Osteoblast (primary cell): Measurements from ENCODE around the gene LRP1. TPM values are rescaled to one million over a fixed set of nuclear protein-coding genes. Genes with fewer than 3 reads are reported as not detected.

Experiments used
- DNase-seq: peaks from one replicate; pipeline ENCODE4 v3.0.0; 2011; ENCODE audit warnings: low spot score, mixed read lengths; ENCODE audit not compliant: insufficient read length; ENCODE audit errors: missing footprints
- H2AFZ ChIP-seq: 2 replicates; pipeline ENCODE4 v1.6.0; 2011; ENCODE audit warnings: mild to moderate bottlenecking, low read length
- H3K27ac ChIP-seq: 2 replicates; pipeline ENCODE4 v1.5.1; 2011; ENCODE audit warnings: mild to moderate bottlenecking, low read depth, low read length, moderate library complexity
- H3K27me3 ChIP-seq: 2 replicates; pipeline ENCODE4 v1.6.0; 2012; ENCODE audit warnings: mild to moderate bottlenecking, control low read depth, inconsistent platforms, low read length, moderate library complexity; ENCODE audit not compliant: insufficient read depth
- H3K36me3 ChIP-seq: 2 replicates; pipeline ENCODE4 v1.5.1; 2011; ENCODE audit warnings: mild to moderate bottlenecking, low read length, control low read depth, moderate library complexity; ENCODE audit not compliant: insufficient read depth
- H3K4me1 ChIP-seq: 2 replicates; pipeline ENCODE4 v1.5.1; 2011; ENCODE audit warnings: mild to moderate bottlenecking, low read length, control low read depth, moderate library complexity; ENCODE audit not compliant: insufficient read depth
- H3K4me2 ChIP-seq: 2 replicates; pipeline ENCODE4 v1.6.0; 2011; ENCODE audit warnings: mild to moderate bottlenecking, low read length; ENCODE audit not compliant: insufficient read depth
- H3K4me3 ChIP-seq: fragments of 200-600 bp; sonication (generic); 3 replicates; pipeline ENCODE4 v1.5.1; 2012; ENCODE audit warnings: mild to moderate bottlenecking, low read length, inconsistent platforms; ENCODE audit not compliant: insufficient read depth
- H3K79me2 ChIP-seq: 2 replicates; pipeline ENCODE4 v1.6.0; 2012; ENCODE audit warnings: mild to moderate bottlenecking, low read length, control low read depth, inconsistent platforms; ENCODE audit not compliant: insufficient read depth
- H3K9me3 ChIP-seq: 2 replicates; pipeline ENCODE4 v1.5.1; 2011; ENCODE audit warnings: low read depth, low read length, control low read depth
- H4K20me1 ChIP-seq: 2 replicates; pipeline ENCODE4 v1.6.0; 2012; ENCODE audit warnings: mild to moderate bottlenecking, low read length, control low read depth; ENCODE audit not compliant: insufficient read depth
- CTCF ChIP-seq: IDR thresholded peaks from 2 replicates; pipeline ENCODE4 v1.5.1; 2011; ENCODE audit warnings: mild to moderate bottlenecking, low read depth, low read length, moderate library complexity; ENCODE audit errors: extremely low read depth
- total RNA-seq: library from RNA; depleted of rRNA; stranded (reverse); fragments of >200 nt; gene quantifications from 2 replicates; pipeline ENCODE4 v1.2.3, GENCODE V29; 2012

LRP1 gene
- total RNA-seq, 1 donor: 744 TPM

GRCh38 chr12:57216921-57217879 lies 88.9 kb downstream of the LRP1 start:
- Histone ChIP-seq H3K36me3 (peaks cover 16% of the 10 kb centered on the region), H3K79me2 (no peaks in the 10 kb centered on the region), H2AFZ (no peak overlapping the region), H3K4me1 (peaks cover 14% of the 10 kb centered on the region), H3K4me2 (peak overlapping the region; percentile 79), H4K20me1 (peaks cover 45% of the 10 kb centered on the region), H3K27me3 (peaks cover 61% of the 10 kb centered on the region), H3K9me3 (no peaks in the 10 kb centered on the region), H3K4me3 (peak overlapping the region; percentile 71), H3K27ac (no peak overlapping the region)
- no peak for DNase-seq
- TF ChIP-seq CTCF: no peak

DNA sequence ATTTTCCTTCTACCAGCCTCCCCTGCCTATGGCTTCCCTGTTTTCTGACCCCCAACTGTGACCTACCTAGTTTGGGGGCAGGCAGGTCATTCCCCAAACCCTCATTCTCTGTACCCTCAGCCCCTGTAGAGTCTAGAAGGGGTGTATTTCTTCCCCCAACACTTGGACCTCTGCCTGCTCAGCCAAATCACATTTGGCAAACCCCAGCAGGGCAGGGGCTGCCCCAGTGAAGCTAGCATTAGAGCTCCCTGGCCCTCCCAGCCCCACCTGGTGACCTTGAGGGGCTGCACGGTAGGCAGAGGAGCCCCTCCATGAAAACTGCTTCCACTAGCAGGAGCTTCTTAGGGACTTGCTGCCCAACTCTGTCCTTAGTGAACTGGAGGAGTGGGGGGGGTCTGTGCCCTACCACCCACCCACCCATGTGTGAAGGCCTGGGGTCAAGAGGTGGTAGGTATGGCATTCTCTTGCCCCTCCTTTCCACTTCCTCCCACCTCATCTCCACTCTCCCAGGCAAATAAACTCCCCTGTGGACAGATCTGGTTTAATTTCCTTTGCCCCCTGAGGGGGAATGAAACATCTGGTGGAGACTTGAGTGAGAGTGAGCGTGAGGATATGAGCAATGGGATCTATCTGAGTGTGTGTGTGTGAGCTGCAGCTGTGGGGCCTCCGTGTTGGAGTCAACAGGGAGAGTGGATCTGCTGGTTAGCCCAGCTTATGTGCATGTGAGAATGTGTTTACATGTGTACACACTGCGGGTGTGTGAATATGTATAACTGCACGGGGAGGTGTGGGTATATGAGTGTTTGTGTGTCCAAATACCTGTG lies 90.0 kb downstream of the LRP1 start:
- no peaks in the 10 kb centered on the region for H3K9me3 ChIP-seq
- H3K27ac ChIP-seq: no peak overlapping the region
- TF ChIP-seq CTCF: no peak
- peaks cover 10% of the 10 kb centered on the region for H3K36me3 ChIP-seq
- H2AFZ ChIP-seq: no peak overlapping the region
- no peaks in the 10 kb centered on the region for H3K79me2 ChIP-seq
- peaks cover 39% of the 10 kb centered on the region for H4K20me1 ChIP-seq
- H3K4me2 ChIP-seq: no peak overlapping the region
- H3K4me3 ChIP-seq: no peak overlapping the region
- no peak for DNase-seq
- peaks cover 14% of the 10 kb centered on the region for H3K4me1 ChIP-seq
- H3K27me3 ChIP-seq: peaks cover 61% of the 10 kb centered on the region

GRCh38 chr12:57219205-57219992 lies 91.1 kb downstream of the LRP1 start:
- no peak overlapping the region for H3K4me2 ChIP-seq
- no peak for DNase-seq
- H3K79me2 ChIP-seq: no peaks in the 10 kb centered on the region
- no peak overlapping the region for H2AFZ ChIP-seq
- H3K27ac ChIP-seq: no peak overlapping the region
- H3K9me3 ChIP-seq: no peaks in the 10 kb centered on the region
- H3K4me3 ChIP-seq: no peak overlapping the region
- peaks cover 61% of the 10 kb centered on the region for H3K27me3 ChIP-seq
- H4K20me1 ChIP-seq: peaks cover 28% of the 10 kb centered on the region
- no peak for TF ChIP-seq CTCF
- H3K36me3 ChIP-seq: no peaks in the 10 kb centered on the region
- peaks cover 14% of the 10 kb centered on the region for H3K4me1 ChIP-seq
